Measurements from ENCODE around the gene SRP9.
"Not testable (repeated sequence)": the region's sequence is repeated elsewhere in the genome, so short reads cannot be mapped to it uniquely, and the experiment has no call there.

- not testable (repeated sequence) for TF ChIP-seq CTCF, POLR2A (IDR thresholded peaks at IDR 0.05)
Observed at GRCh38 chr1:225815090-225815489, 37.5 kb downstream of the SRP9 start.
